ENCODE measurements around the gene ARPC5.

Gene ARPC5

GRCh38 chr1:183586455-183586854 lies 49.1 kb downstream of the ARPC5 start:
- no peak for DNase-seq (ENCODE audit: low spot score)

- no peak for DNase-seq (ENCODE audit: low spot score)
Observed at GRCh38 chr1:183585038-183585437, 50.5 kb downstream of the ARPC5 start.

- DNase-seq (ENCODE audit: low spot score): no peak
Observed at GRCh38 chr1:183584147-183584546, 51.4 kb downstream of the ARPC5 start.

- no peak for DNase-seq (ENCODE audit: low spot score)
Observed at GRCh38 chr1:183583466-183583865, 52.1 kb downstream of the ARPC5 start.

GRCh38 chr1:183582021-183582713 lies 53.4 kb downstream of the ARPC5 start:
- no peak for DNase-seq (ENCODE audit: low spot score)

GRCh38 chr1:183580281-183580682 lies 55.3 kb downstream of the ARPC5 start:
- DNase-seq (ENCODE audit: low spot score): peak; percentile 65

GRCh38 chr1:183578856-183579255 lies 56.7 kb downstream of the ARPC5 start:
- no peak for DNase-seq (ENCODE audit: low spot score)

- no peak for DNase-seq (ENCODE audit: low spot score)
Observed at GRCh38 chr1:183577897-183578465, 57.6 kb downstream of the ARPC5 start.

- DNase-seq (ENCODE audit: low spot score): no peak
Observed at GRCh38 chr1:183576537-183576936, 59.0 kb downstream of the ARPC5 start.

- no peak for DNase-seq (ENCODE audit: low spot score)
Observed at GRCh38 chr1:183575606-183576005, 60.0 kb downstream of the ARPC5 start.

GRCh38 chr1:183572721-183573120 lies 62.9 kb downstream of the ARPC5 start:
- no peak for DNase-seq (ENCODE audit: low spot score)

- no peak for DNase-seq (ENCODE audit: low spot score)
Observed at GRCh38 chr1:183571678-183572268, 63.8 kb downstream of the ARPC5 start.

Measured in AG08395 (cell line).